ENCODE results near the gene TAMALIN.

The TAMALIN gene

GRCh38 chr12:52037248-52037861 lies 30.6 kb downstream of the TAMALIN start:
- no peak for DNase-seq (ENCODE audit: low spot score)

GRCh38 chr12:52038447-52038846 lies 31.7 kb downstream of the TAMALIN start:
- no peak for DNase-seq (ENCODE audit: low spot score)

GRCh38 chr12:52041035-52041434 lies 34.3 kb downstream of the TAMALIN start:
- DNase-seq (ENCODE audit: low spot score) = no peak

- no peak for DNase-seq (ENCODE audit: low spot score)
These were observed 35.0 kb downstream of the TAMALIN start for GRCh38 chr12:52041695-52042123.

- no peak for DNase-seq (ENCODE audit: low spot score)
These were observed 36.1 kb downstream of the TAMALIN start for GRCh38 chr12:52042706-52043385.

GRCh38 chr12:52043386-52044212 lies 36.9 kb downstream of the TAMALIN start:
- DNase-seq (ENCODE audit: low spot score) = no peak

- peak; percentile 79 for DNase-seq (ENCODE audit: low spot score)
These were observed 37.7 kb downstream of the TAMALIN start for GRCh38 chr12:52044292-52044983.

- no peak for DNase-seq (ENCODE audit: low spot score)
These were observed 39.1 kb downstream of the TAMALIN start for GRCh38 chr12:52045794-52046199.

GRCh38 chr12:52046859-52047258 lies 40.1 kb downstream of the TAMALIN start:
- DNase-seq (ENCODE audit: low spot score) = no peak

GRCh38 chr12:52049286-52049685 lies 42.5 kb downstream of the TAMALIN start:
- no peak for DNase-seq (ENCODE audit: low spot score)

- no peak for DNase-seq (ENCODE audit: low spot score)
These were observed 42.9 kb downstream of the TAMALIN start for GRCh38 chr12:52049688-52050087.

- DNase-seq (ENCODE audit: low spot score) = no peak
These were observed 43.5 kb downstream of the TAMALIN start for GRCh38 chr12:52050116-52050757.

GRCh38 chr12:52050758-52051541 lies 44.2 kb downstream of the TAMALIN start, which contains the start of gene NR4A1:
TSS of gene NR4A1 (plus strand) at chr12:52051442. CDS start at chr12:52054329, 2,887 bp downstream.
- peak; percentile 71 for DNase-seq (ENCODE audit: low spot score)

- no peak for DNase-seq (ENCODE audit: low spot score)
These were observed 45.9 kb downstream of the TAMALIN start for GRCh38 chr12:52052468-52053186.

- no peak for DNase-seq (ENCODE audit: low spot score)
These were observed 46.9 kb downstream of the TAMALIN start for GRCh38 chr12:52053536-52054209.

- no peak for DNase-seq (ENCODE audit: low spot score)
These were observed 47.6 kb downstream of the TAMALIN start for GRCh38 chr12:52054231-52054832.

GRCh38 chr12:52054833-52055730 lies 48.3 kb downstream of the TAMALIN start:
- DNase-seq (ENCODE audit: low spot score) = no peak
